HepG2 (cell line): ENCODE results near the gene SPAG7. TPM values are rescaled to one million over a fixed set of nuclear protein-coding genes. Genes with fewer than 3 reads are reported as not detected.

ENCODE experiments used
- NPAS2 ChIP-seq: sonication (generic); formaldehyde crosslinking; IDR thresholded peaks from 2 replicates; pipeline ENCODE4 v1.8.0; 2022; ENCODE audit warnings: mild to moderate bottlenecking, missing genetic modification reagents, borderline replicate concordance
- PHF8 ChIP-seq: sonication (generic); formaldehyde crosslinking; IDR thresholded peaks from 2 replicates; pipeline ENCODE4 v1.5.0; 2020; ENCODE audit warnings: missing genetic modification reagents
- RBM22 ChIP-seq: fragments of 200-400 bp; formaldehyde crosslinking; optimal IDR thresholded peaks from 2 replicates; pipeline ENCODE3; 2017; ENCODE audit warnings: mild to moderate bottlenecking, low read length, moderate library complexity
- ZFP36L1 ChIP-seq: sonication (generic); formaldehyde crosslinking; IDR thresholded peaks from 2 replicates; pipeline ENCODE4 v1.8.0; 2022; ENCODE audit warnings: mild to moderate bottlenecking, missing genetic modification reagents, moderate library complexity
- ZKSCAN5 ChIP-seq: sonication (generic); formaldehyde crosslinking; IDR thresholded peaks from 2 replicates; pipeline ENCODE4 v1.5.1; 2020; ENCODE audit warnings: mild to moderate bottlenecking, missing genetic modification reagents
- ZNF615 ChIP-seq: sonication (generic); formaldehyde crosslinking; IDR thresholded peaks from 2 replicates; pipeline ENCODE4 v1.5.0; 2020; ENCODE audit warnings: mild to moderate bottlenecking, missing genetic modification reagents, borderline replicate concordance
- ZZZ3 ChIP-seq: sonication (generic); formaldehyde crosslinking; IDR thresholded peaks from 2 replicates; pipeline ENCODE4 v1.4.0; 2020; ENCODE audit warnings: missing genetic modification reagents, mild to moderate bottlenecking, borderline replicate concordance
- polyA plus RNA-seq, 8 experiments: library from polyadenylated mRNA; depleted of rRNA in 3 of 8; stranded (reverse) in 7 of 8; unstranded in 1 of 8; fragments of >200 nt; fragmentation: Illumina TruSeq in 4 of 8; extraction: Trizol in 4 of 8; gene quantifications; 2 replicates each; pipeline versions ENCODE4 v1.2.1 to v1.2.3, GENCODE V29; 2011 to 2016; ENCODE audit warnings: low read depth in 4 of 8, missing spikeins in 1 of 8, mixed read lengths in 1 of 8; ENCODE audit not compliant: insufficient read depth in 1 of 8
- total RNA-seq, 5 experiments: library from RNA; depleted of rRNA; stranded (reverse); fragments of >200 nt; fragmentation: Illumina TruSeq; extraction: Trizol; gene quantifications; 2 replicates each; pipeline ENCODE4 v1.2.3, GENCODE V29; 2016; ENCODE audit warnings: low read depth in 1 of 5
- TF ChIP-seq, protein P1 (sequence below): sonication (generic); formaldehyde crosslinking; IDR thresholded peaks from 2 replicates; pipeline ENCODE4 v1.4.0; 2020; ENCODE audit warnings: mild to moderate bottlenecking, missing genetic modification reagents
- TF ChIP-seq, protein P2 (sequence below): sonication (generic); formaldehyde crosslinking; IDR thresholded peaks from 2 replicates; pipeline ENCODE4 v1.4.0; 2020; ENCODE audit warnings: missing genetic modification reagents
- TF ChIP-seq, protein P3 (sequence below): sonication (generic); formaldehyde crosslinking; IDR thresholded peaks from 2 replicates; pipeline ENCODE4 v1.8.1; 2023; ENCODE audit warnings: missing genetic modification reagents, inconsistent platforms, borderline replicate concordance
- TF ChIP-seq, protein P4 (sequence below): sonication (generic); formaldehyde crosslinking; IDR thresholded peaks from 2 replicates; pipeline ENCODE4 v1.4.0; 2020; ENCODE audit warnings: mild to moderate bottlenecking, missing genetic modification reagents
- TF ChIP-seq, protein P5 (sequence below): sonication (generic); formaldehyde crosslinking; conservative IDR thresholded peaks from 2 replicates; pipeline ENCODE4 v1.8.0; 2022; ENCODE audit warnings: low read depth, missing genetic modification reagents

The SPAG7 gene
- total and polyA plus RNA-seq, 2 of the 13 experiments (the other 11 are each of a cell fraction or from before 2014, with no cell fraction given): 51.0 to 59.0 TPM

DNA sequence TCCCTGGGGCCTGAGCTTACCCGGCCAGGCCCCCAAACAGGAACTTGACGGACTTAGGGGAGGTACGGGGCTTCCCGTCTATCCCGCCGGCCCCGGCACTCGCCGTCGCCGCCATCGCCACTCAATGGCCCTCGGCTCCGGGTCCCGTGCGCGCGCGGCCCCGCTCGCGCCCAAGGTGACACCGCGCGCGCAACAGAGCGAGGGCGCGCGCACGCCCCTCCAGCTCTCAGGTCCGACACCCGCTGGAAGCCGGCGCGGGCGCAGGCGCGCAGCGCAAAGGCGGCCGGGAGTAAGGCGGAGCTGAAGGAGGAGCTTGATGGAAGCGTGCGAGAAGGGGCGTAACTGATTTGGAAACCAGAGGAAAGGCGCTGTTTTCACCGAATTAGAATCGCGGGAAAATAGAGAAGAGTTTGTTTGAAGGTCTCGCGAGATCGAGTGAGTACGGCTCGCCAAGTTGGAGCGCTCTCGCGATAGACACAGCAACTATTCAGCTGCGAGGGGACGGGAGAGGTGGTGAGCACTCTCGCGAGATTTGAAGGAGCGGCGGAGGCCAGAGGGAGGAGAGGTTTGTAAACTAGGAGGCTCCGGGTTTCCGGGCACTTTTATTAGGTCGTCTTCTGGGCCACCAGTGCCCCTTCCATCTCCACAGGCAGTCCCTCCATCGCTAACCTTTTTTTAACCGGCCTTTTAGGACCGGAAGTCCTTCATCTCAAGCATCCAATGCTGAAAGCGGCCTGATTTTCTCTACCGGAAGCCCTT lies 27.6 kb downstream of the SPAG7 start, which contains the start of the genes RNF167 and SLC25A11 (continued):
- TF ChIP-seq, protein P1, sequence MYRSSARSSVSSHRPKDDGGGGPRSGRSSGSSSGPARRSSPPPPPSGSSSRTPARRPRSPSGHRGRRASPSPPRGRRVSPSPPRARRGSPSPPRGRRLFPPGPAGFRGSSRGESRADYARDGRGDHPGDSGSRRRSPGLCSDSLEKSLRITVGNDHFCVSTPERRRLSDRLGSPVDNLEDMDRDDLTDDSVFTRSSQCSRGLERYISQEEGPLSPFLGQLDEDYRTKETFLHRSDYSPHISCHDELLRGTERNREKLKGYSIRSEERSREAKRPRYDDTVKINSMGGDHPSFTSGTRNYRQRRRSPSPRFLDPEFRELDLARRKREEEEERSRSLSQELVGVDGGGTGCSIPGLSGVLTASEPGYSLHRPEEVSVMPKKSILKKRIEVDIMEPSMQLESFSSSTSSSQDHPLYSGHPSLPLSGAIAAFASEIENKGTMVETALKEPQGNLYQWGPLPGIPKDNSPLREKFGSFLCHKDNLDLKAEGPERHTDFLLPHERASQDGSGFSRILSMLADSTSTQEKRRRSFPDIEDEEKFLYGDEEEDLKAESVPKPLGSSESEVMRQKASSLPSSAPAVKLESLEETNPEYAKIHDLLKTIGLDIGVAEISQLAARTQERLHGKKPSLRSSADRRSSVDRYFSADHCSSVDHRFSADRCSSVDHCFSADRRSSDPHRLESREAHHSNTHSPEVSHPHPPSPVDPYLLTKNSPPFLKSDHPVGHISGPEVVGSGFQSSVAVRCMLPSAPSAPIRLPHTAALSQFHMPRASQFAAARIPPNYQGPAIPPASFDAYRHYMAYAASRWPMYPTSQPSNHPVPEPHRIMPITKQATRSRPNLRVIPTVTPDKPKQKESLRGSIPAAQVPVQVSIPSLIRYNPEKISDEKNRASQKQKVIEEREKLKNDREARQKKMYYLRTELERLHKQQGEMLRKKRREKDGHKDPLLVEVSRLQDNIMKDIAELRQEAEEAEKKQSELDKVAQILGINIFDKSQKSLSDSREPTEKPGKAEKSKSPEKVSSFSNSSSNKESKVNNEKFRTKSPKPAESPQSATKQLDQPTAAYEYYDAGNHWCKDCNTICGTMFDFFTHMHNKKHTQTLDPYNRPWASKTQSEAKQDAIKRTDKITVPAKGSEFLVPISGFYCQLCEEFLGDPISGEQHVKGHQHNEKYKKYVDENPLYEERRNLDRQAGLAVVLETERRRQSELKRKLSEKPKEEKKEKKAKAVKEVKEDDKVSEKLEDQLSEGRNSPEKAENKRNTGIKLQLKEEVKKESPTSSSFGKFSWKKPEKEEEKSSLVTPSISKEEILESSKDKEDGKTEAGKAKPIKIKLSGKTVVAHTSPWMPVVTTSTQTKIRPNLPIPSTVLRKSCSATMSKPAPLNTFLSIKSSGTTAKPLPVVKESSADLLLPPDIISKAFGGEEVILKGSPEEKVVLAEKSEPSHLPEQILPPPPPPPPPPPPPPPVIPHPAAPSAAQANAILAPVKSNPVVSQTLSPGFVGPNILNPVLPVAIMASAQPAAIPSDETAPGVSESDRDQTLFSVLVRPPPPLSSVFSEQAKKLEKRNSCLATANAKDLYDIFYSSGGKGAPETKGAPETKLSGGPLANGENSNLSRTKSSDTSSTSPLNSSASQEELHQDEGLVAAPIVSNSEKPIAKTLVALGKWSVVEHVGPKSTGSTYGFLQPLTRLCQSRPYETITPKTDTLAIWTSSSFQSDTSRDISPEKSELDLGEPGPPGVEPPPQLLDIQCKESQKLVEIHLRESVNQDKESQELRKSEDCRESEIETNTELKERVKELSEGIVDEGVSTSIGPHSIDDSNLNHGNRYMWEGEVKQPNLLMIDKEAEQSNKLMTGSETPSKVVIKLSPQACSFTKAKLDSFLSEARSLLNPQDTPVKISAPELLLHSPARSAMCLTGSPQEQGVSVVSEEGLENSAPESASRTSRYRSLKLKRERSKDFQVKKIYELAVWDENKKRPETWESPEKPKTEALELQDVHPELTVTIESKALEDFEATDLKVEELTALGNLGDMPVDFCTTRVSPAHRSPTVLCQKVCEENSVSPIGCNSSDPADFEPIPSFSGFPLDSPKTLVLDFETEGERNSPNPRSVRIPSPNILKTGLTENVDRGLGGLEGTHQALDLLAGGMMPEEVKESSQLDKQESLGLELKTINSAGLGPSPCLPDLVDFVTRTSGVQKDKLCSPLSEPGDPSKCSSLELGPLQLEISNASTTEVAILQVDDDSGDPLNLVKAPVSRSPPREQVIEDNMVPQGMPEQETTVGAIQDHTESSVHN (CRISPR knock-in tag): no peak
- TF ChIP-seq, protein P2, sequence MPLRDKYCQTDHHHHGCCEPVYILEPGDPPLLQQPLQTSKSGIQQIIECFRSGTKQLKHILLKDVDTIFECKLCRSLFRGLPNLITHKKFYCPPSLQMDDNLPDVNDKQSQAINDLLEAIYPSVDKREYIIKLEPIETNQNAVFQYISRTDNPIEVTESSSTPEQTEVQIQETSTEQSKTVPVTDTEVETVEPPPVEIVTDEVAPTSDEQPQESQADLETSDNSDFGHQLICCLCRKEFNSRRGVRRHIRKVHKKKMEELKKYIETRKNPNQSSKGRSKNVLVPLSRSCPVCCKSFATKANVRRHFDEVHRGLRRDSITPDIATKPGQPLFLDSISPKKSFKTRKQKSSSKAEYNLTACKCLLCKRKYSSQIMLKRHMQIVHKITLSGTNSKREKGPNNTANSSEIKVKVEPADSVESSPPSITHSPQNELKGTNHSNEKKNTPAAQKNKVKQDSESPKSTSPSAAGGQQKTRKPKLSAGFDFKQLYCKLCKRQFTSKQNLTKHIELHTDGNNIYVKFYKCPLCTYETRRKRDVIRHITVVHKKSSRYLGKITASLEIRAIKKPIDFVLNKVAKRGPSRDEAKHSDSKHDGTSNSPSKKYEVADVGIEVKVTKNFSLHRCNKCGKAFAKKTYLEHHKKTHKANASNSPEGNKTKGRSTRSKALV (CRISPR knock-in tag): no peak; the same call in 1 of the 2 replicates
- TF ChIP-seq, protein P3, sequence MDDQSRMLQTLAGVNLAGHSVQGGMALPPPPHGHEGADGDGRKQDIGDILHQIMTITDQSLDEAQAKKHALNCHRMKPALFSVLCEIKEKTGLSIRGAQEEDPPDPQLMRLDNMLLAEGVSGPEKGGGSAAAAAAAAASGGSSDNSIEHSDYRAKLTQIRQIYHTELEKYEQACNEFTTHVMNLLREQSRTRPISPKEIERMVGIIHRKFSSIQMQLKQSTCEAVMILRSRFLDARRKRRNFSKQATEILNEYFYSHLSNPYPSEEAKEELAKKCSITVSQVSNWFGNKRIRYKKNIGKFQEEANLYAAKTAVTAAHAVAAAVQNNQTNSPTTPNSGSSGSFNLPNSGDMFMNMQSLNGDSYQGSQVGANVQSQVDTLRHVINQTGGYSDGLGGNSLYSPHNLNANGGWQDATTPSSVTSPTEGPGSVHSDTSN: no peak
- TF ChIP-seq ZFP36L1 (CRISPR knock-in tag) (no peak), ZNF615 (CRISPR knock-in tag) (no peak), NPAS2 (CRISPR knock-in tag) (no peak), ZKSCAN5 (CRISPR knock-in tag) (no peak), ZZZ3 (CRISPR knock-in tag) (peak; percentile 14; the same call in 1 of the 2 replicates), PHF8 (peak; percentile 78), RBM22 (peak; percentile 53)
- TF ChIP-seq, protein P4, sequence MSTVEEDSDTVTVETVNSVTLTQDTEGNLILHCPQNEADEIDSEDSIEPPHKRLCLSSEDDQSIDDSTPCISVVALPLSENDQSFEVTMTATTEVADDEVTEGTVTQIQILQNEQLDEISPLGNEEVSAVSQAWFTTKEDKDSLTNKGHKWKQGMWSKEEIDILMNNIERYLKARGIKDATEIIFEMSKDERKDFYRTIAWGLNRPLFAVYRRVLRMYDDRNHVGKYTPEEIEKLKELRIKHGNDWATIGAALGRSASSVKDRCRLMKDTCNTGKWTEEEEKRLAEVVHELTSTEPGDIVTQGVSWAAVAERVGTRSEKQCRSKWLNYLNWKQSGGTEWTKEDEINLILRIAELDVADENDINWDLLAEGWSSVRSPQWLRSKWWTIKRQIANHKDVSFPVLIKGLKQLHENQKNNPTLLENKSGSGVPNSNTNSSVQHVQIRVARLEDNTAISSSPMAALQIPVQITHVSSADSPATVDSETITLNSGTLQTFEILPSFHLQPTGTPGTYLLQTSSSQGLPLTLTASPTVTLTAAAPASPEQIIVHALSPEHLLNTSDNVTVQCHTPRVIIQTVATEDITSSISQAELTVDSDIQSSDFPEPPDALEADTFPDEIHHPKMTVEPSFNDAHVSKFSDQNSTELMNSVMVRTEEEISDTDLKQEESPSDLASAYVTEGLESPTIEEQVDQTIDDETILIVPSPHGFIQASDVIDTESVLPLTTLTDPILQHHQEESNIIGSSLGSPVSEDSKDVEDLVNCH: no peak
- TF ChIP-seq, protein P5, sequence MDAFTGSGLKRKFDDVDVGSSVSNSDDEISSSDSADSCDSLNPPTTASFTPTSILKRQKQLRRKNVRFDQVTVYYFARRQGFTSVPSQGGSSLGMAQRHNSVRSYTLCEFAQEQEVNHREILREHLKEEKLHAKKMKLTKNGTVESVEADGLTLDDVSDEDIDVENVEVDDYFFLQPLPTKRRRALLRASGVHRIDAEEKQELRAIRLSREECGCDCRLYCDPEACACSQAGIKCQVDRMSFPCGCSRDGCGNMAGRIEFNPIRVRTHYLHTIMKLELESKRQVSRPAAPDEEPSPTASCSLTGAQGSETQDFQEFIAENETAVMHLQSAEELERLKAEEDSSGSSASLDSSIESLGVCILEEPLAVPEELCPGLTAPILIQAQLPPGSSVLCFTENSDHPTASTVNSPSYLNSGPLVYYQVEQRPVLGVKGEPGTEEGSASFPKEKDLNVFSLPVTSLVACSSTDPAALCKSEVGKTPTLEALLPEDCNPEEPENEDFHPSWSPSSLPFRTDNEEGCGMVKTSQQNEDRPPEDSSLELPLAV (CRISPR knock-in tag): no peak
